GM08714 (cell line): ENCODE results near the gene GALNT14.
"Not testable (repeated sequence)": the region's sequence is repeated elsewhere in the genome, so short reads cannot be mapped to it uniquely, and the experiment has no call there.

Experiments used
- H3K4me3 ChIP-seq: fragments of 200-500 bp; sonication (Bioruptor generic); 2 replicates; pipeline ENCODE4 v1.5.1; 2014; ENCODE audit warnings: mild to moderate bottlenecking, low read length, inconsistent platforms
- ZNF274 ChIP-seq: IDR thresholded peaks from 2 replicates; pipeline ENCODE4 v1.6.1; 2012; ENCODE audit warnings: mild to moderate bottlenecking, low read depth, low read length

GALNT14 gene

DNA sequence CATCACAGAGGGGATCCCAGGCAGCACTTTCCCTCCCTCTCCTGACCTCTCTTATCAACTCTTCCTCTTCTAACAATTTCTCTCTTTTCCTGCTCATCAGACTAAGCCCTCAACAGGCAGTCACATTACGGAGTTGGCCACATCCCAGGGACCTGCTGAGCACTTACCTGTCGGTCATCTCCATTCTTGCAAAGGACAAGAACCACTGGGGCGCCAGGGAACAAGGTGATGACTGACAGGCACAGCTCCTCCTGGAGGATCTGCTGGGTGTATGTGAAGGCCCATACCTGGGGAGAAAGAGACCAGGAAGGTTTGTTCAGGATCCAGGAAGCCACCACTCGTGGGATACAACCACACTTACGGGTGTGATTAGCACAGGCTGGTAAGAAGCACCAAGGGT, 226.2 kb downstream of the GALNT14 start:
- H3K4me3 ChIP-seq: no peak overlapping the region
- TF ChIP-seq ZNF274: no peak

DNA sequence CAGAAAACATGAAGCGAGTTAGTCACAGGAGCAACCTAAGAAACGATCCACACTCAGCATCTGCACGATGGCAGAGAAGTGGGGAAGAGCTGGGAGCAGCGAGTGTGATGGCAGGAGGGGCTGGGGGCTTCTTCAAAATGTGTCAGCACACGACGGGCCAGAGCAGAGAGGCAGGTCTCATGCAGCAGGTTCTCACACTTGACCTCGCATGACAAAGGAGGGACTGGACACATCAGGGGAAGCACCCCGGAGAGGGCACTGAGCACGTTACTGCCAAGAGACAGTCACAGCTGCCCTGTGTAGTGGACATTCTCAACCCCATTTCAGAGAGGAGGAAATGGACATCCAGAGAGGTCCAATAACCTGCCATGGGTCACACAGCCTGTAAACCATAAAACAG, 226.9 kb downstream of the GALNT14 start:
- no peak overlapping the region for H3K4me3 ChIP-seq
- no peak for TF ChIP-seq ZNF274

DNA sequence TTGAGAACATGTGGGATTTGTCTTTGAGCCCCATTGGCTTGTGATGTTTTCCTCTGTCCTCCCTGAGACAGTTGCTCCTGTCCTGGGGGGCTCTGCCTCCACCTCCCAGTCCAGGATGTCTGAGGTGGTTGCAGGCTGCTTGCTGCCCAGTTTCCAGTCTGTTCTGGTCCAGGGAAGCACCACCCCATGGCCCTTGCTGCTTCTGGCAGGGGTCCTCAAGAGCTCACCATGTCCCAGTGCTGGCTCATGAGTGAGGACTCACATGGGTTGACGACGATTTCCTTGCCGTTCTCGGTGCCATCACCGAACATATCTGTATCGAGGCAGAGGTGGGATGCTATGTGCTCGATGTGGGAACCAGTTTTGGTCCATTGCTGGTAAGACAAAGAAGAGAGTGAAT, 227.6 kb downstream of the GALNT14 start:
- no peak for TF ChIP-seq ZNF274
- no peak overlapping the region for H3K4me3 ChIP-seq

DNA sequence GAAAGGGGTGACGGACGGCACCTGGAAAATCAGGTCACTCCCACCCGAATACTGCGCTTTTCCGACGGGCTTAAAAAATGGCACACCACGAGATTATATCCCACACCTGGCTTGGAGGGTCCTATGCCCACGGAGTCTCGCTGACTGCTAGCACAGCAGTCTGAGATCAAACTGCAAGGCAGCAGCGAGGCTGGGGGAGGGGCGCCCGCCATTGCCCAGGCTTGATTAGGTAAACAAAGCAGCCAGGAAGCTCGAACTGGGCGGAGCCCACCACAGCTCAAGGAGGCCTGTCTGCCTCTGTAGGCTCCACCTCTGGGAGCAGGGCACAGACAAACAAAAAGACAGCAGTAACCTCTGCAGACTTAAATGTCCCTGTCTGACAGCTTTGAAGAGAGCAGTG, 233.8 kb downstream of the GALNT14 start:
- H3K4me3 ChIP-seq: not testable (repeated sequence)

DNA sequence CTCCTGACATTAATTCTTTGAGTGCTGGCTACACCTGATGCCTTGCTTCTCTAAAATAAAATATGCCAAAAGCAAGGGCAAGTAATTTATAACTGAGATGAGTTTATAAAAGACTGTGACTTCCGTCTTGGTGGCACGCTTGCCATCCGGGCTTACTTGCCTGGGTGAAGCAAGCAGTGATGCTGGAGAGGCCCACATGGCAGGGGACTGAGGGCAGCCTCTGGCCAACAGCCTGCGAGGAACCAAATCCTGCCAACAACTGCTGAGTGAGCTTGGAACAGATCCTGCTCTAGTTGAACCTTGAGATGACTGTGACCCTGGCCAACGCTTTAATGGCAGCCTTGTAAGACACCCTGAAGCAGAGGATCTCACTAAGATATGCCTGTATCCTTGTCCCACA, 234.9 kb downstream of the GALNT14 start:
- no peak for TF ChIP-seq ZNF274
- H3K4me3 ChIP-seq: no peak overlapping the region

DNA sequence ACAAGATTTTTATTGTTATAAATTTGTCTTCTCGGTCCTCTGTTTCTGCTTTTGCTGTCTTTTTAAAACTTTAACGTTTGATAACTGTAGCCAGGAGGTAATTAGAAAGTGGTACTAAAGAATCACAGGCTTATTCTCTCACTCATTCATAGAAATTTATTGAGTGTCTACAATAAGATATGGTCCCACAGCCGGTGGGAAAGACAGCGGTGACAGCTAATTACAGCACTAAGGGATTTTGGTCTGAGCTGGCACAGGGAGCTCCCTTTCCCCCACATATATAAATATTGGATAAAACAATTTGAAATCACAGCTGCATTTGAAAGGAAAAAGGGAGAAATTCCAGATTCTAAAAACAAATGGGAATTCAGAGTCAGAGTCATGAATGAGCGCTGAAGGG, 237.9 kb downstream of the GALNT14 start:
- no peak for TF ChIP-seq ZNF274
- no peak overlapping the region for H3K4me3 ChIP-seq

DNA sequence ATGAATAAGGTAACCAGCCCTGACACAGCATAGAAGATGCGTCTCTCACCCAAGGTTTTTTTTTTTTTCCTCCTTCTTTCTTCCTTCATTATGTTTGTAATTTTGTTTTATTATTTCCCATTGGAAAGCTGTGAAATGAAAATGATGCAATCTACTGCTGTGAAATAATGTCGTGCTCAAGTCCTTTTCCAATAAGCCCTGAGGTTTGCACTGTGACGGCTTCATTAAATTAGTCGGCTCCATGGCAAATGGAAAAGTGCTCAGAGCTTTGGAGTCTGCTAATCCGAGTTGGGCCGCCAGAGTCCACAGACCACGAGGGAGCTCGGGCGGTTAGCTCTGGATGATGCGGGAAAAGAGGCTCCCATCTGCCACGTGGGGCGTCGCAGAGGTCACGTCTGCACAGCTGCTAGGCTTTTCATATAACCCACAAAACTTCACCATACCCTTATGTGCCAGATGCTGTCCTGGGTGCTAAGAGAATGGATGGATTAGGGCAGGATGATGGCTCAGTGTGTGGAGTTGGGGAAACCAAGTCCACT, 238.7 kb downstream of the GALNT14 start:
- TF ChIP-seq ZNF274: no peak
- no peak overlapping the region for H3K4me3 ChIP-seq

DNA sequence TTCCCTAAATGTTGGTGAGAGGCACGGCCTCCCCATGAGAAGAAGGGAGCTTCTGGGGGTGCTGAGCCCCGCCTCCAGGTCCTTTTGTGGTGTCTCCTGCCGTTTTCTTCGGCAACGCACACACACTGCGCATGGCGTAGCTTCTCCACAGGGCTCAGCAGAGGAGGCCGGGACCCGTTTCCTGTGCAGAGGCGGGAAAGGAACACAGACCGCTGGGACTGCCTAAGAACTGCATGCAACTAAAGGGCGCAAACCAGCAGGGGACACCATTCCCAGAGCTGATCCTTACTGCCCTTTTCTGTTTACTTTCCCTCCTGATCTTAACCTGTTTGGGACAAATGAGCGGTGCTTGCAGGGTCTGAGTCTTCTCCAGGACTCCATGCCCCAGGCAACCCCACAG, 240.7 kb downstream of the GALNT14 start:
- TF ChIP-seq ZNF274: no peak
- H3K4me3 ChIP-seq: no peak overlapping the region

DNA sequence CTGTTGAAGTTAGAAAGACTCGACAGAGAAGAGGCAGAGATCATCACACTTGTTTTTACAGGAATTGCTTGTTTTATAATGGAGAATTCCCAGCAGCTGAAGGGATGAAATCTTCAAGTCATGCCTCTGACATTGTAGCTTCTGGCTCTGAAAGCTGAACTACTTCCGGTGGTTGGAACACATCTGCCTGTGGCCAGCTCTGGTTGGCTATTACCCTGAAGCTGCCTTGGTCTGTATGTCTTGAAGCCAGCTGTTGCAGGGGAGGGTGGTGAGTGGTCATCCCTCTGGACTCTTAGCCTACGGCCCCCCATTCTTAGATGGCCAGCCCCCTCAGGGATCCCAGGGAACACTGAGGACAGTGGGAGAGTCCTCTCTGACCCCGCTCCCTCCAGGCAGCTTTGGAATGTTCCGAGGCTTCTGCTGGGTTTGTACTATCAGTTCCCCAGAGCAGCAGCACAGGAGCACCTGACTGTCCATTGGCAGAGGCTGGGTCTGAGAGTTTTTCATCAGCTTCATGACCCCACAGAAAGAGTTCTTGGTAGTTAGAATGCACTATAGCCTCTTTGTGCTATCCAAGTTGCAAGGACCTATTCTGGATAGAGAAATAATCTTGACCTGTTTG, 243.6 kb downstream of the GALNT14 start:
- no peak for TF ChIP-seq ZNF274
- no peak overlapping the region for H3K4me3 ChIP-seq

DNA sequence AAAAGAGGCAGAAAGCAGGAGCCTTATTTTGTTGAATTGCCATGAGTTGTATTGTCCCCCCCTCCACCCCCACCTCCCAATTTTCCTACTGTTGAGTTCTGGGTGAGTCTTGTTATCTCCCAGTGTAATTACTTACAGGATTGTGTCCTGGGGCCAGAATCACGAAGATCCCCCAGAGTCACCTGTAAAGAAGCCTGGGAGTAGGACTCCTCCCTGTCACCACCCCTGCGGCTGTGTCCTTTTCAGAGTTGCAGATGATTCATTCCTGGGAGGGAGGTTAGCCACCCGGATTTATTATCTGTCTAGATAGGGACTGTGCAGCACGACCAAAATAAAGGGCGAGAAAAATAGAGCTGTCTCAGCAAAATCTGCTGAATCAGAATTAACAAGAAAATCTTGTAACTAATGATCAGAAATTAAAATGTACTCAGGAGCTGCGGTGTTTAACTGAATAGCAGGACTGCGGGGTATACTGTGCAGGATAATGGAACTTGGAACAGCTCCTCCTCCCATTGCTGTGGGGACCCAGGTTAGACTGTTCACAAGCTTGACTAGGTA, 249.3 kb downstream of the GALNT14 start:
- no peak for TF ChIP-seq ZNF274
- H3K4me3 ChIP-seq: no peak overlapping the region

DNA sequence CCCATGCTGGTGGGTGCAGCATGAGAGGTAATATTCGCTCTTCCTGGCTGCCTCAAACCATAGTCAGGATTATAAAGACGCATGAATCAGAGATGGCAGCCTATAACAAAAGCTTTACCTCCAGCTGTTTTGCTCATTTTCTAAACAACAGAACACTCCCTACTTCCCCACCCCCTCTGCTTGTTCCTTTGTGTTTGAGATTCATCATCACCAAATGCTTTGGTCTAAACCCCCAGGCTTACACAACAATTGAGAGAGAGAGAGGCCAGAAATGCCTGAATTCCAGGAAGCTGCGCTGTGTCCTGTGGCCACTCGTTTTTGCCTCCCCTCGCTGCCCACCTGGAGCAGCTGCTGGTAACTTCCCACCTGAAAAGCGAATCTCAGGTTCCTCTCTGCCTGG, 252.2 kb downstream of the GALNT14 start:
- no peak for TF ChIP-seq ZNF274
- H3K4me3 ChIP-seq: no peak overlapping the region

DNA sequence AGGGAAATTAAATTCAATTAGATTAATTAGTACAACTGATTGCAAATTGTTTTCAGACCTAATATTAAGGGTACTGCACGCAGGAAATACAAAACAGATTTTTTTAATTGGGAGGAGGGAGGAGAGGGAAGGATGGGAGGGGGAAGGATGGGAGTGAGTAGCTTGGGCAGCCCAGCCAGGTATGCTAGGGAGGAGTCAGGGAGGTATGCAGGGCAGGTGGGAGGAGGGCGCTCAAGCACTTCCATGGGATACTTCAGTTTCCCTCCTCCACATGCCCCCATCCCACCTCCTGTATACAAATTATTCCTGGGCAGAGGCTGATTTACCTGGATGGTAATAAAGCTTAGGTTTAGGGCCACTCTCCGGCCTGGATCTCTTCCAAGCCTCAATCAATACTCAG, 254.4 kb downstream of the GALNT14 start:
- no peak for TF ChIP-seq ZNF274
- H3K4me3 ChIP-seq: no peak overlapping the region

DNA sequence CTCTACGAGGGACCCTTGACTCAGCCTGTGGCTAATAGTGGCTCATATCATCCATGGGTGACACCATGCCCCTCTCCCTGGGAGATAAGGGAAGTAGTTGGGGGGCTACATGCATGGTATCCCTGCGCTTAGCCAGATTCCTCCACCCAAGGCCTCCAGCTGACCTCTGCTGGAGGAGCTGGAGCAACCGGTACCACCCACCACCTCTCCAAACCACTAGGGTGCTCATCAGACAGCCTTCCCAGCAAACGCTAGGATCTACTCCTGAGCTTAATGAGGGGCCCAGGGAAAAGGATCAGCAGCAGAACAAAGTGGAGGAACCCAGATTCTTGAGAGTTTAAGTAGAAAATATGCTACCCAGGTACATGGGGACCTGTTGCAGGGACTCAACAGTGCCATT, 255.1 kb downstream of the GALNT14 start:
- TF ChIP-seq ZNF274: no peak
- no peak overlapping the region for H3K4me3 ChIP-seq

DNA sequence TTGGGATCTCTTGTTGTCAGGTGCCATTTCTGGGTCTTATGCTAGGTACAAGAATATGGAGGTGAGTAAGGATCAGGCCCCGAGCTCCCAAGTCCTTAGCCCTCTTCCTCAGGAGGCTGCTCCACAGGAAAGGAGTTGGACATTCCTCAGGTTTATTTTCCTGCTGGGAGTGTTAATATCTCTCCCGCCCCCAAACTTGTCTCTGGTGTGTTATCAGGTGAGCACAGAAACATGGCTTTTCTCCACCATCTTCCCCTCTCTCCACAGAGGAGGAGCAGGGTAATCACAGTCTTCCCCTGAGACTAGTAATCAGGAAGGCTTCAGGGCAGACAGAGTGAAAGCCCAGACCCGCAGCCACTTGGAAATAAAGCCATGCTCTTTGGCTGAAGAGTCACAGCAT, 257.7 kb downstream of the GALNT14 start:
- no peak overlapping the region for H3K4me3 ChIP-seq
- no peak for TF ChIP-seq ZNF274

DNA sequence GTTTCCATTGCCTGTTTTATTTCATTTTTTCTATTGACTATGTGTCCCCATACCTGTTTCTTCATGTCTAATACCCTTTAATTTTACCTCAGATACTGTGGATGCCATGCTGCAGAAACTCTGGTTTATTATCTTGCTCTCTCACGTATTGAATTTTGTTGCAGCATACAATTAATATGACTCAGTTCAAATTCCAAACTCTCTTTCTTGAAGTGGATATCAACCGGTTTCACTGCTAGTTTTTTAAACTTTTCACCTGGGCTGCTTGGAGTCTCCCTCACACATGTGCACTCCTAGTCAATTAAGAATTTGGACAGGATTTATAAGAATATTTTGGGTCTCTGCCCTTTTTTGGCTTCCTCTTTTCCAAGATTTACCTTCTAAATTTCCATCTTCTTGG, 260.4 kb downstream of the GALNT14 start:
- H3K4me3 ChIP-seq: no peak overlapping the region
- no peak for TF ChIP-seq ZNF274

DNA sequence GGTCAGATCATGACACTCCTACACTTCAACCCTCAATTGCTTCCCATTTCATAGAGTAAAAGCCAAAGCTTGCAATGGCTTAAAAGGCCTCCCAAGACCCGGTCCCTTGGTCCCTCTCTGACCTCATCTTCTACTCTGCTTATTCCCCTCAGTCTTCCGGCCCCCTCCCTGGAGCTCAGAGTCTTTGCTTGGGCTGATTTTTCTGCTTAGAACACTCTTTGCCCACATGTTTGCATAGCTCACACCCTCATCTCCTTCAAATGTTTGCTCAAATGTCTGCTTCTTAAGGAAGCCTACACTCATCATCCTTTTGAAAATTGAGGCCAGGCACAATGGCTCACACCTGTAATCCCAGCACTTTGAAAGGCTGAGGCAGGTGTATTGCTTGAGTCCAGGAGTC, 265.4 kb downstream of the GALNT14 start:
- no peak for TF ChIP-seq ZNF274
- H3K4me3 ChIP-seq: no peak overlapping the region
